ENCODE results near the gene MAP3K10. TPM values are rescaled to one million over a fixed set of nuclear protein-coding genes. Genes with fewer than 3 reads are reported as not detected.

MAP3K10 gene
- total and polyA plus RNA-seq, 2 donors, result 4.1 to 11.9 TPM

GRCh38 chr19:40263440-40264313 is 72.5 kb downstream of the MAP3K10 start:
- 88% methylated on average over 24 of the region's 24 CpGs for WGBS
- Histone ChIP-seq H3K27ac (ENCODE audit: low read depth) (no peak overlapping the region), H3K36me3 (ENCODE audit: insufficient read depth) (no peaks in the 10 kb centered on the region), H3K4me1 (ENCODE audit: insufficient read depth) (no peaks in the 10 kb centered on the region), H3K4me3 (ENCODE audit: low read depth, low read length) (no peak overlapping the region)
- no peak for DNase-seq (ENCODE audit: extremely low spot score)

- Histone ChIP-seq H3K4me1 (ENCODE audit: insufficient read depth) (no peaks in the 10 kb centered on the region), H3K4me3 (ENCODE audit: low read depth, low read length) (no peak overlapping the region)
- 81% methylated on average over 19 of the region's 19 CpGs for WGBS
Observed at GRCh38 chr19:40264314-40265054, 73.3 kb downstream of the MAP3K10 start.

More at GRCh38 chr19:40264314-40265054, 73.3 kb downstream of the MAP3K10 start:
- H3K27ac ChIP-seq (ENCODE audit: low read depth), result no peak overlapping the region
- no peaks in the 10 kb centered on the region for H3K36me3 ChIP-seq (ENCODE audit: insufficient read depth)
- no peak for DNase-seq (ENCODE audit: extremely low spot score)

Other genes starting within 250 kb of the MAP3K10 start
- gene PSMC4, start 220.3 kb upstream of the MAP3K10 start, total RNA-seq, result 45.2 TPM
- 81.4 TPM for gene PSMC4, start 220.3 kb upstream of the MAP3K10 start, polyA plus RNA-seq
- 23.4 TPM for gene ZNF546, start 194.4 kb upstream of the MAP3K10 start, total RNA-seq
- 2.3 TPM for gene ZNF546, start 194.4 kb upstream of the MAP3K10 start, polyA plus RNA-seq
- gene ZNF780B, start 135.2 kb upstream of the MAP3K10 start, total RNA-seq, result 45.3 TPM
- gene ZNF780B, start 135.2 kb upstream of the MAP3K10 start, polyA plus RNA-seq, result 9.8 TPM
- gene ZNF780A, start 100.5 kb upstream of the MAP3K10 start, total RNA-seq, result 33.3 TPM
- gene ZNF780A, start 100.5 kb upstream of the MAP3K10 start, polyA plus RNA-seq, result 7.2 TPM
- 0.21 TPM for gene TTC9B, start 27.0 kb downstream of the MAP3K10 start, total RNA-seq
- gene TTC9B, start 27.0 kb downstream of the MAP3K10 start, polyA plus RNA-seq, result 0.13 TPM
- not detected for gene CCNP, start 35.3 kb downstream of the MAP3K10 start, total RNA-seq
- gene CCNP, start 35.3 kb downstream of the MAP3K10 start, polyA plus RNA-seq, result 0.19 TPM
- gene AKT2, start 93.9 kb downstream of the MAP3K10 start, total RNA-seq, result 98.9 TPM
- gene AKT2, start 93.9 kb downstream of the MAP3K10 start, polyA plus RNA-seq, result 90.1 TPM
- 4.9 TPM for gene C19orf47, start 157.0 kb downstream of the MAP3K10 start, total RNA-seq
- 16.3 TPM for gene C19orf47, start 157.0 kb downstream of the MAP3K10 start, polyA plus RNA-seq
- 133 TPM for gene PLD3, start 157.3 kb downstream of the MAP3K10 start, total RNA-seq
- 289 TPM for gene PLD3, start 157.3 kb downstream of the MAP3K10 start, polyA plus RNA-seq
- gene HIPK4, start 198.8 kb downstream of the MAP3K10 start, total RNA-seq, result not detected
- gene HIPK4, start 198.8 kb downstream of the MAP3K10 start, polyA plus RNA-seq, result 0.20 TPM
- gene PRX, start 222.0 kb downstream of the MAP3K10 start, total RNA-seq, result 3.2 TPM
- 6.7 TPM for gene PRX, start 222.0 kb downstream of the MAP3K10 start, polyA plus RNA-seq
- 6.8 TPM for gene SERTAD1, start 234.6 kb downstream of the MAP3K10 start, total RNA-seq
- gene SERTAD1, start 234.6 kb downstream of the MAP3K10 start, polyA plus RNA-seq, result 24.5 TPM